Thyroid gland (tissue), 4 donors: ENCODE data around the gene RNASEH2A.

Source experiments
- CTCF ChIP-seq, 6 experiments: fragments of 200-600 bp in 3 of 6; fragments of 450-650 bp in 3 of 6; sonication (generic) in 3 of 6; IDR thresholded peaks; one replicate each; pipeline ENCODE4 v1.5.1; 2016 to 2019; ENCODE audit warnings: antibody characterized with exemption in 6 of 6, mild to moderate bottlenecking in 2 of 6, inconsistent platforms in 1 of 6, moderate library complexity in 1 of 6
- POLR2A ChIP-seq, 2 donors: fragments of 450-650 bp; IDR thresholded peaks; one replicate each; pipeline ENCODE4 v1.6.1; 2017; ENCODE audit warnings: antibody characterized with exemption in 2 of 2, mild to moderate bottlenecking in 2 of 2, moderate library complexity in 1 of 2

- TF ChIP-seq CTCF (IDR thresholded peaks at IDR 0.05) (no peak), POLR2A (IDR thresholded peaks at IDR 0.05) (no peak)
Observed at GRCh38 chr19:12783849-12784393, 22.5 kb upstream of the RNASEH2A start.
